HG02588 (cell line): ENCODE measurements around the gene SPATC1L.

Experiments
- ATAC-seq: cut with Tn5 transposase; IDR thresholded peaks from one replicate; pipeline ENCODE4 v1.9.1; 2021; ENCODE audit warnings: mild to moderate bottlenecking, moderate library complexity; ENCODE audit not compliant: unreplicated experiment

Gene SPATC1L

DNA sequence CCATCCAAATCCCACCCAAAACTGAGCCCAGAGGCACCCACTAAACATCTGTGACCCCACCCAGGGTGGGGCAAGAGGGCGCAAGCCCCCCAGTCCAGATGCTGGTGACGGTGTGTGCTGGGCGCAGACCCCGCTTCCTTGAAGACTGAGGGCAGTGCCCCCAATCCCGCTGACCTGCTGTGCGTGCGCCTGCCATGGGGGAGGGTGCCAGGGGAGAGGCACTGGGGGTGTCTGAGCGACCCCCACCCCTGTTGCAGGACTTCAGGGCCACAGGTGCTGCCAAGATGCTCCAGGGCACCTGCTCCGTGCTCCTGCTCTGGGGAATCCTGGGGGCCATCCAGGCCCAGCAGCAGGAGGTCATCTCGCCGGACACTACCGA, 73.1 kb downstream of the SPATC1L start:
- ATAC-seq, result no peak
